ENCODE results near the gene RNF112. TPM values are rescaled to one million over a fixed set of nuclear protein-coding genes. Genes with fewer than 3 reads are reported as not detected.

Gene RNF112
- polyA plus RNA-seq, 3 donors, result 0.57 TPM; not detected in 2

DNA sequence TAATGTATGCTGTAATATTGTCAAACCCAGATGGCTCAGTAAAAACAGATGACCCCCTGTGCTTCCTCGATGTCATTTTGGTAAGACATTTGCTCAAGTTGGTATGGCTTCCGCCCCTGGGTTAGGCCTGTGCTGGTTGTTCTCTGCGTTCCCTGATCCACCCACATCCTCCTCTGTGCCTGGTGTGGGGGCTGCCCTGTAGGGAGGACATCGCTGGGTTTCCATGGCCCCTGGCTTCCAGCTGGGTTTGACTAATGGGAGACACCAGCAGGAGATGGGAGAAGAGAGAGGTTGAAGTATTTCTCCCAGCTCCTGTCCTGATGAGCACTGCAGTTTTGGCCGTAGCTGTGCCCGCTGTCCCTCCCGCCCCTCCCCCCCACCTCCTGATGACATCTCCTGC is 19.6 kb upstream of the RNF112 start:
- no peak overlapping the region for H3K4me2 ChIP-seq (replicated peaks; ENCODE audit: extremely low read depth, low read length, poor library complexity, severe bottlenecking)
- TF ChIP-seq, protein P1, sequence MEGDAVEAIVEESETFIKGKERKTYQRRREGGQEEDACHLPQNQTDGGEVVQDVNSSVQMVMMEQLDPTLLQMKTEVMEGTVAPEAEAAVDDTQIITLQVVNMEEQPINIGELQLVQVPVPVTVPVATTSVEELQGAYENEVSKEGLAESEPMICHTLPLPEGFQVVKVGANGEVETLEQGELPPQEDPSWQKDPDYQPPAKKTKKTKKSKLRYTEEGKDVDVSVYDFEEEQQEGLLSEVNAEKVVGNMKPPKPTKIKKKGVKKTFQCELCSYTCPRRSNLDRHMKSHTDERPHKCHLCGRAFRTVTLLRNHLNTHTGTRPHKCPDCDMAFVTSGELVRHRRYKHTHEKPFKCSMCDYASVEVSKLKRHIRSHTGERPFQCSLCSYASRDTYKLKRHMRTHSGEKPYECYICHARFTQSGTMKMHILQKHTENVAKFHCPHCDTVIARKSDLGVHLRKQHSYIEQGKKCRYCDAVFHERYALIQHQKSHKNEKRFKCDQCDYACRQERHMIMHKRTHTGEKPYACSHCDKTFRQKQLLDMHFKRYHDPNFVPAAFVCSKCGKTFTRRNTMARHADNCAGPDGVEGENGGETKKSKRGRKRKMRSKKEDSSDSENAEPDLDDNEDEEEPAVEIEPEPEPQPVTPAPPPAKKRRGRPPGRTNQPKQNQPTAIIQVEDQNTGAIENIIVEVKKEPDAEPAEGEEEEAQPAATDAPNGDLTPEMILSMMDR (IDR thresholded peaks at IDR 0.05), result no peak
- H3K9ac ChIP-seq (ENCODE audit: insufficient read depth, low read length, poor library complexity, severe bottlenecking), result no peak overlapping the region
- no peaks in the 10 kb centered on the region for H3K79me2 ChIP-seq (ENCODE audit: insufficient read depth, low read length)
- Mint-ChIP-seq H3K36me3 (peaks cover 3 to 7% of the 10 kb centered on the region in 2 donors), H3K27me3 (ENCODE audit: low read depth in 3 of 3) (peaks cover 3 to 6% (median 3%) of the 10 kb centered on the region in 3 donors), H3K4me3 (no peak overlapping the region), H3K4me1 (peaks cover 39% of the 10 kb centered on the region), H3K27ac (no peak overlapping the region), H3K9me3 (no peaks in the 10 kb centered on the region)
- H3K27ac ChIP-seq (ENCODE audit: low read depth in 1 of 2, low read length in 2 of 2), result no peak overlapping the region
- H3K9me3 ChIP-seq (replicated peaks in 1 of 2; ENCODE audit: control insufficient read depth in 1 of 2, insufficient read depth in 1 of 2, low read length in 2 of 2), result no peaks in the 10 kb centered on the region
- peaks cover 36 to 39% of the 10 kb centered on the region in 2 donors for H3K4me1 ChIP-seq (ENCODE audit: control insufficient read depth in 1 of 2, insufficient read depth in 2 of 2, low read length in 2 of 2)
- H2AFZ ChIP-seq (ENCODE audit: insufficient read depth, low read depth, low read length, poor library complexity, severe bottlenecking), result no peak overlapping the region
- DNase-seq, result no peak
- no peaks in the 10 kb centered on the region for H3K27me3 ChIP-seq (ENCODE audit: control insufficient read depth in 2 of 2, insufficient read depth in 2 of 2, low read length in 2 of 2)
- intact Hi-C loops (cut with micrococcal nuclease), result no loop called here
- no peak overlapping the region for H3K4me3 ChIP-seq (replicated peaks in 1 of 3; ENCODE audit: low read depth in 2 of 3, low read length in 3 of 3)
- no peaks in the 10 kb centered on the region for H4K20me1 ChIP-seq (ENCODE audit: insufficient read depth, low read length)
- WGBS (ENCODE audit: insufficient coverage), result 100% methylated on average over 1 of the region's 7 CpGs
- H3K36me3 ChIP-seq (replicated peaks in 1 of 2; ENCODE audit: control insufficient read depth in 1 of 2, insufficient read depth in 2 of 2, low read length in 2 of 2), result no peaks in the 10 kb centered on the region

DNA sequence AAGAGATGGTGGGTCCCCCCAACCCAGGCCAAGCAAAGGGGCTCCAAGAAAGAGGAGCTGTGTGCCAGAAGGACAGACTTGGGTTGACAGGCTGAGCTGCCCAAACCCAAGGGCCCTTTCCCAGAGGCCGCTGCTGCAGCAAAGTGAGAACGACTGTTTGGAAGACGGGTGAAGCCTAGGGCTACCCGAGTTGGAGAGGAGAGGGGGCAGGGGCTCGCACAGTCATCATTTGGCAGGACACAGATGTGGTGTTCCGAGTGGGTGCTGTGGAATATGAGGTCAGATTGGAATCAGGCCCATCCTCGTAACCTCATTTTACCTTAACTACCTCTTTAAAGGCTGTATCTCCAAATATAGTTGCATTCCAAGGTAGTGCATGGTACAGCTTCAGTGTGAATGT is 18.7 kb upstream of the RNF112 start:
- peaks cover 3 to 10% of the 10 kb centered on the region in 2 donors for H3K36me3 Mint-ChIP-seq
- peaks cover 31% of the 10 kb centered on the region for H3K4me1 Mint-ChIP-seq
- H4K20me1 ChIP-seq (ENCODE audit: insufficient read depth, low read length), result no peaks in the 10 kb centered on the region
- H3K9ac ChIP-seq (ENCODE audit: insufficient read depth, low read length, poor library complexity, severe bottlenecking), result no peak overlapping the region
- no peaks in the 10 kb centered on the region for H3K79me2 ChIP-seq (ENCODE audit: insufficient read depth, low read length)
- no peaks in the 10 kb centered on the region for H3K27me3 ChIP-seq (ENCODE audit: control insufficient read depth in 2 of 2, insufficient read depth in 2 of 2, low read length in 2 of 2)
- H3K27ac Mint-ChIP-seq, result peak overlapping the region in 1 of 7 donors; percentile 76
- H2AFZ ChIP-seq (ENCODE audit: insufficient read depth, low read depth, low read length, poor library complexity, severe bottlenecking), result no peak overlapping the region
- no peak overlapping the region for H3K4me2 ChIP-seq (replicated peaks; ENCODE audit: extremely low read depth, low read length, poor library complexity, severe bottlenecking)
- intact Hi-C loops (cut with micrococcal nuclease), result no loop called here
- DNase-seq, result no peak
- H3K4me3 Mint-ChIP-seq, result no peak overlapping the region
- H3K27me3 Mint-ChIP-seq (ENCODE audit: low read depth in 3 of 3), result peaks cover 3 to 6% (median 4%) of the 10 kb centered on the region in 3 donors
- TF ChIP-seq, protein P1 (IDR thresholded peaks at IDR 0.05), result no peak
- no peaks in the 10 kb centered on the region for H3K9me3 Mint-ChIP-seq
- no peak overlapping the region for H3K4me3 ChIP-seq (replicated peaks in 1 of 3; ENCODE audit: low read depth in 2 of 3, low read length in 3 of 3)
- H3K9me3 ChIP-seq (replicated peaks in 1 of 2; ENCODE audit: control insufficient read depth in 1 of 2, insufficient read depth in 1 of 2, low read length in 2 of 2), result no peaks in the 10 kb centered on the region
- H3K36me3 ChIP-seq (replicated peaks in 1 of 2; ENCODE audit: control insufficient read depth in 1 of 2, insufficient read depth in 2 of 2, low read length in 2 of 2), result no peaks in the 10 kb centered on the region
- WGBS (ENCODE audit: insufficient coverage), result 100% methylated on average over 4 of the region's 7 CpGs
- no peak overlapping the region for H3K27ac ChIP-seq (ENCODE audit: low read depth in 1 of 2, low read length in 2 of 2)
- peaks cover 28 to 32% of the 10 kb centered on the region in 2 donors for H3K4me1 ChIP-seq (ENCODE audit: control insufficient read depth in 1 of 2, insufficient read depth in 2 of 2, low read length in 2 of 2)
